ENCODE results near the gene LRP5. TPM values are rescaled to one million over a fixed set of nuclear protein-coding genes. Genes with fewer than 3 reads are reported as not detected.

The LRP5 gene
- total RNA-seq, 1 donor from 2014 or later: 162 TPM

GRCh38 chr11:68379206-68379605 is 66.8 kb downstream of the LRP5 start:
- no peak for TF ChIP-seq CTCF (IDR thresholded peaks at IDR 0.05)

GRCh38 chr11:68380786-68381622 is 68.6 kb downstream of the LRP5 start:
- no peaks in the 10 kb centered on the region for H3K9me3 Mint-ChIP-seq (ENCODE audit: unreplicated experiment)
- H3K27ac Mint-ChIP-seq (ENCODE audit: unreplicated experiment): peak overlapping the region; percentile 98
- peaks cover 7% of the 10 kb centered on the region for H3K36me3 Mint-ChIP-seq (ENCODE audit: unreplicated experiment)
- DNase-seq (ENCODE audit: extremely low spot score, unreplicated experiment): no peak
- H3K4me3 Mint-ChIP-seq (ENCODE audit: unreplicated experiment): peak overlapping the region; percentile 59
- no peaks in the 10 kb centered on the region for H3K27me3 Mint-ChIP-seq (ENCODE audit: unreplicated experiment)
- peak; percentile 31 for TF ChIP-seq CTCF (IDR thresholded peaks at IDR 0.05)
- peaks cover 64% of the 10 kb centered on the region for H3K4me1 Mint-ChIP-seq (ENCODE audit: unreplicated experiment)

More at GRCh38 chr11:68379206-68379605, 66.8 kb downstream of the LRP5 start:
- no peaks in the 10 kb centered on the region for H3K9me3 Mint-ChIP-seq (ENCODE audit: unreplicated experiment)
- DNase-seq (ENCODE audit: extremely low spot score, unreplicated experiment): no peak
- peaks cover 7% of the 10 kb centered on the region for H3K36me3 Mint-ChIP-seq (ENCODE audit: unreplicated experiment)
- H3K4me3 Mint-ChIP-seq (ENCODE audit: unreplicated experiment): no peak overlapping the region
- peaks cover 80% of the 10 kb centered on the region for H3K4me1 Mint-ChIP-seq (ENCODE audit: unreplicated experiment)
- no peaks in the 10 kb centered on the region for H3K27me3 Mint-ChIP-seq (ENCODE audit: unreplicated experiment)
- peak overlapping the region; percentile 98 for H3K27ac Mint-ChIP-seq (ENCODE audit: unreplicated experiment)

- H3K27me3 Mint-ChIP-seq (ENCODE audit: unreplicated experiment): no peaks in the 10 kb centered on the region
- H3K4me3 Mint-ChIP-seq (ENCODE audit: unreplicated experiment): peak overlapping the region; percentile 59
- H3K36me3 Mint-ChIP-seq (ENCODE audit: unreplicated experiment): peaks cover 10% of the 10 kb centered on the region
- no peak for TF ChIP-seq CTCF (IDR thresholded peaks at IDR 0.05)
- no peaks in the 10 kb centered on the region for H3K9me3 Mint-ChIP-seq (ENCODE audit: unreplicated experiment)
- peaks cover 64% of the 10 kb centered on the region for H3K4me1 Mint-ChIP-seq (ENCODE audit: unreplicated experiment)
- peak overlapping the region; percentile 98 for H3K27ac Mint-ChIP-seq (ENCODE audit: unreplicated experiment)
- no peak for DNase-seq (ENCODE audit: extremely low spot score, unreplicated experiment)
These were observed 69.3 kb downstream of the LRP5 start for GRCh38 chr11:68381716-68382115.

- Mint-ChIP-seq H3K27ac (ENCODE audit: unreplicated experiment) (peak overlapping the region; percentile 98), H3K27me3 (ENCODE audit: unreplicated experiment) (no peaks in the 10 kb centered on the region), H3K4me3 (ENCODE audit: unreplicated experiment) (no peak overlapping the region), H3K9me3 (ENCODE audit: unreplicated experiment) (no peaks in the 10 kb centered on the region), H3K36me3 (ENCODE audit: unreplicated experiment) (peaks cover 9% of the 10 kb centered on the region), H3K4me1 (ENCODE audit: unreplicated experiment) (peaks cover 63% of the 10 kb centered on the region)
- TF ChIP-seq CTCF (IDR thresholded peaks at IDR 0.05): no peak
- no peak for DNase-seq (ENCODE audit: extremely low spot score, unreplicated experiment)
These were observed 70.1 kb downstream of the LRP5 start for GRCh38 chr11:68382358-68382998.

- Mint-ChIP-seq H3K4me1 (ENCODE audit: unreplicated experiment) (peaks cover 61% of the 10 kb centered on the region), H3K27ac (ENCODE audit: unreplicated experiment) (peak overlapping the region; percentile 98)
- DNase-seq (ENCODE audit: extremely low spot score, unreplicated experiment): peak; percentile 90
These were observed 71.6 kb downstream of the LRP5 start for GRCh38 chr11:68383976-68384501.

More at GRCh38 chr11:68383976-68384501, 71.6 kb downstream of the LRP5 start:
- H3K36me3 Mint-ChIP-seq (ENCODE audit: unreplicated experiment): peaks cover 6% of the 10 kb centered on the region
- H3K4me3 Mint-ChIP-seq (ENCODE audit: unreplicated experiment): no peak overlapping the region
- H3K9me3 Mint-ChIP-seq (ENCODE audit: unreplicated experiment): no peaks in the 10 kb centered on the region
- peak; percentile 96 for TF ChIP-seq CTCF (IDR thresholded peaks at IDR 0.05)
- H3K27me3 Mint-ChIP-seq (ENCODE audit: unreplicated experiment): no peaks in the 10 kb centered on the region

Measured in osteocyte (in vitro differentiated cells).